ENCODE results near the gene PCOLCE2. TPM values are rescaled to one million over a fixed set of nuclear protein-coding genes. Genes with fewer than 3 reads are reported as not detected.

PCOLCE2 gene
- total RNA-seq, 1 experiment from 2014 or later = 4.4 TPM

DNA sequence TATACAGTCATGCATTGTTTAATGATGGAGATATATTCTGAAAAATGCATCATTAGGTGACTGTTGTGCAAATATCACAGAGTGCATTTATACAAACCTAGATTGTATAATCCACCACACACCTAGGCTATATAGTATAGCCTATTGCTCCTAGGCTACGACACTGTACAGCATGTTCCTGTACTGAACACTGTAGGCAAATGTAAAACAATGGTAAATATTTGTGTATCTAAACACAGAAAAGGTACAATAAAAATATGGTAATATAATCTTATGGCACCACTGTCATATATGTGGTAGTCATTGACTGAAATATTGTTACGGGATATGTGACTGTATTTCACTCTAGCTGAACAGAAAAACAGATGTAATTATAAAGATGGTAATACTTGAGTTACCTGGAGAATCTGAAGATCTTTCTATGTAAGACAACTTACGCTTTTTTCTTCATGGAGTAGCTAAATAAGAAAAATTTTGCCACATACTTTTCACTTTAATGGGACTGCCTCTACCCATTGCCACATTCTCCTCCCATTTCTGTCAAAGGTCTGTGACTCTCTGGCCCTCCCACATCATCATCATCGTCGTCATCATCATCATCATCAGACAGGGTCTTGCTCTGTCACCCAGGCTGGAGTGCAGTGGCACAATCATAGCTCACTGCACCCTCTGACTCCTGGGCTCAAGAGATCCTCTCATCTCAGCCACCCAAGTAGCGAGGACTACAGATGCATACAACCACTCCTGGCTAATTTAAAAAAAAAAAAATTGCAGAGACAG is 7.2 kb downstream of the PCOLCE2 start:
- TF ChIP-seq ELF1 (IDR thresholded peaks at IDR 0.05; ENCODE audit: borderline replicate concordance, low read depth) (no peak), TCF7L2 (IDR thresholded peaks at IDR 0.05; ENCODE audit: borderline replicate concordance, extremely low read depth, insufficient read depth, insufficient read length) (no peak), FOSL1 (IDR thresholded peaks at IDR 0.05; ENCODE audit: low read depth) (no peak), EZH2 (IDR thresholded peaks at IDR 0.05) (no peak), POLR2A (IDR thresholded peaks at IDR 0.05; ENCODE audit: borderline replicate concordance, extremely low read depth, insufficient read depth, insufficient read length) (no peak), SRF (IDR thresholded peaks at IDR 0.05; ENCODE audit: low read depth) (no peak), CBX3 (IDR thresholded peaks at IDR 0.05; ENCODE audit: low read depth) (no peak), SP1 (IDR thresholded peaks at IDR 0.05; ENCODE audit: low read depth) (no peak), YY1 (IDR thresholded peaks at IDR 0.05; ENCODE audit: extremely low read depth, insufficient replicate concordance, low read depth, low read length) (no peak), POLR2AphosphoS5 (IDR thresholded peaks at IDR 0.05; ENCODE audit: low read depth, low read length) (no peak), JUND (IDR thresholded peaks at IDR 0.05) (no peak), CEBPB (IDR thresholded peaks at IDR 0.05; ENCODE audit: low read depth) (no peak), ZNF274 (IDR thresholded peaks at IDR 0.05; ENCODE audit: low read depth, low read length) (no peak), RAD21 (IDR thresholded peaks at IDR 0.05; ENCODE audit: low read depth) (no peak), SIN3A (IDR thresholded peaks at IDR 0.05; ENCODE audit: low read depth) (no peak)
- TF ChIP-seq, protein P1, sequence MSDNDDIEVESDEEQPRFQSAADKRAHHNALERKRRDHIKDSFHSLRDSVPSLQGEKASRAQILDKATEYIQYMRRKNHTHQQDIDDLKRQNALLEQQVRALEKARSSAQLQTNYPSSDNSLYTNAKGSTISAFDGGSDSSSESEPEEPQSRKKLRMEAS (IDR thresholded peaks at IDR 0.05) = no peak
- TF ChIP-seq, protein P2, sequence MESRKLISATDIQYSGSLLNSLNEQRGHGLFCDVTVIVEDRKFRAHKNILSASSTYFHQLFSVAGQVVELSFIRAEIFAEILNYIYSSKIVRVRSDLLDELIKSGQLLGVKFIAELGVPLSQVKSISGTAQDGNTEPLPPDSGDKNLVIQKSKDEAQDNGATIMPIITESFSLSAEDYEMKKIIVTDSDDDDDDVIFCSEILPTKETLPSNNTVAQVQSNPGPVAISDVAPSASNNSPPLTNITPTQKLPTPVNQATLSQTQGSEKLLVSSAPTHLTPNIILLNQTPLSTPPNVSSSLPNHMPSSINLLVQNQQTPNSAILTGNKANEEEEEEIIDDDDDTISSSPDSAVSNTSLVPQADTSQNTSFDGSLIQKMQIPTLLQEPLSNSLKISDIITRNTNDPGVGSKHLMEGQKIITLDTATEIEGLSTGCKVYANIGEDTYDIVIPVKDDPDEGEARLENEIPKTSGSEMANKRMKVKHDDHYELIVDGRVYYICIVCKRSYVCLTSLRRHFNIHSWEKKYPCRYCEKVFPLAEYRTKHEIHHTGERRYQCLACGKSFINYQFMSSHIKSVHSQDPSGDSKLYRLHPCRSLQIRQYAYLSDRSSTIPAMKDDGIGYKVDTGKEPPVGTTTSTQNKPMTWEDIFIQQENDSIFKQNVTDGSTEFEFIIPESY (IDR thresholded peaks at IDR 0.05; ENCODE audit: extremely low read depth, insufficient replicate concordance, low read length) = no peak
- TF ChIP-seq, protein P3, sequence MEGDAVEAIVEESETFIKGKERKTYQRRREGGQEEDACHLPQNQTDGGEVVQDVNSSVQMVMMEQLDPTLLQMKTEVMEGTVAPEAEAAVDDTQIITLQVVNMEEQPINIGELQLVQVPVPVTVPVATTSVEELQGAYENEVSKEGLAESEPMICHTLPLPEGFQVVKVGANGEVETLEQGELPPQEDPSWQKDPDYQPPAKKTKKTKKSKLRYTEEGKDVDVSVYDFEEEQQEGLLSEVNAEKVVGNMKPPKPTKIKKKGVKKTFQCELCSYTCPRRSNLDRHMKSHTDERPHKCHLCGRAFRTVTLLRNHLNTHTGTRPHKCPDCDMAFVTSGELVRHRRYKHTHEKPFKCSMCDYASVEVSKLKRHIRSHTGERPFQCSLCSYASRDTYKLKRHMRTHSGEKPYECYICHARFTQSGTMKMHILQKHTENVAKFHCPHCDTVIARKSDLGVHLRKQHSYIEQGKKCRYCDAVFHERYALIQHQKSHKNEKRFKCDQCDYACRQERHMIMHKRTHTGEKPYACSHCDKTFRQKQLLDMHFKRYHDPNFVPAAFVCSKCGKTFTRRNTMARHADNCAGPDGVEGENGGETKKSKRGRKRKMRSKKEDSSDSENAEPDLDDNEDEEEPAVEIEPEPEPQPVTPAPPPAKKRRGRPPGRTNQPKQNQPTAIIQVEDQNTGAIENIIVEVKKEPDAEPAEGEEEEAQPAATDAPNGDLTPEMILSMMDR (IDR thresholded peaks at IDR 0.05 in 2 of 3, conservative IDR thresholded peaks at IDR 0.05 in 1 of 3; ENCODE audit: borderline replicate concordance in 1 of 3, insufficient read depth in 1 of 3, low read depth in 2 of 3, low read length in 2 of 3) = no peak
- BruUV-seq (replicated peaks) = no TSS peak
- H3K9me2 ChIP-seq (ENCODE audit: insufficient read depth) = no peaks in the 10 kb centered on the region
- no peak overlapping the region for H3K9ac ChIP-seq (ENCODE audit: low read length)
- no peaks in the 10 kb centered on the region for H4K20me1 ChIP-seq (ENCODE audit: insufficient read depth)
- CTCF ChIA-PET = no interaction called here
- ATAC-seq (no peak), DNase-seq (ENCODE audit: low read depth, low spot score) (no peak)
- no peak overlapping the region for H3K4me3 ChIP-seq (replicated peaks in 1 of 2; ENCODE audit: low read depth in 1 of 2, low read length in 2 of 2)
- RAD21 ChIA-PET (ENCODE audit: low non-redundant PET in 1 of 2, low total read pairs in 2 of 2, uncharacterized antibody in 2 of 2, unreplicated experiment in 2 of 2) = no interaction called here
- no peak overlapping the region for H3K27ac ChIP-seq (ENCODE audit: low read depth, low read length)
- no peaks in the 10 kb centered on the region for H3K36me3 ChIP-seq (ENCODE audit: control insufficient read depth in 1 of 2, insufficient read depth in 2 of 2, low read length in 2 of 2)
- no peak overlapping the region for H2AFZ ChIP-seq (ENCODE audit: low read depth, low read length, poor library complexity, severe bottlenecking)
- H3K79me2 ChIP-seq (ENCODE audit: insufficient read depth, low read length) = no peaks in the 10 kb centered on the region
- H3K4me2 ChIP-seq (ENCODE audit: low read length) = no peak overlapping the region
- POLR2A ChIA-PET = no interaction called here
- H3K27me3 ChIP-seq (ENCODE audit: insufficient read depth, low read length) = no peaks in the 10 kb centered on the region
- no peaks in the 10 kb centered on the region for H3K9me3 ChIP-seq (ENCODE audit: control insufficient read depth in 1 of 2, insufficient read depth in 1 of 2, low read depth in 1 of 2, low read length in 2 of 2)
- H3K4me1 ChIP-seq (ENCODE audit: control insufficient read depth in 1 of 2, insufficient read depth in 2 of 2, low read length in 2 of 2) = peaks cover 0 to 4% of the 10 kb centered on the region in 2 experiments; a peak in 2 of 4 replicates
- intact Hi-C loops (cut with micrococcal nuclease) = no loop called here

Data from HCT116 (cell line).